Liver (tissue), 9 donors: ENCODE results near the gene ETV6. TPM values are rescaled to one million over a fixed set of nuclear protein-coding genes. Genes with fewer than 3 reads are reported as not detected.
A peak's percentile ranks its signal among the peaks of the same experiment; 100 is the strongest.

Experiments
- DNase-seq: peaks from one replicate; pipeline ENCODE4 v3.0.0-alpha.2; 2017; ENCODE audit warnings: low spot score
- H3K27ac ChIP-seq, 2 donors: one replicate each; pipeline ENCODE4 v1.7.0; 2013; ENCODE audit warnings: inconsistent platforms in 2 of 2, low read length in 2 of 2, control low read depth in 1 of 2, low read depth in 1 of 2, mild to moderate bottlenecking in 1 of 2
- H3K27me3 ChIP-seq, 4 donors: one replicate each; pipeline versions ENCODE4 v1.6.1 to v1.7.0; 2013; ENCODE audit warnings: low read length in 3 of 4, inconsistent platforms in 1 of 4, mild to moderate bottlenecking in 1 of 4, moderate library complexity in 1 of 4; ENCODE audit not compliant: control insufficient read depth in 4 of 4, insufficient read depth in 4 of 4
- H3K36me3 ChIP-seq, 4 donors: one replicate each; pipeline versions ENCODE4 v1.6.1 to v1.7.0; 2013; ENCODE audit warnings: low read length in 3 of 4, mild to moderate bottlenecking in 3 of 4, low read depth in 1 of 4, moderate library complexity in 1 of 4; ENCODE audit not compliant: control insufficient read depth in 4 of 4, insufficient read depth in 3 of 4
- H3K4me1 ChIP-seq, 4 donors: one replicate each; pipeline versions ENCODE4 v1.6.1 to v1.7.0; 2013; ENCODE audit warnings: low read length in 3 of 4, mild to moderate bottlenecking in 3 of 4, moderate library complexity in 1 of 4; ENCODE audit not compliant: control insufficient read depth in 4 of 4, insufficient read depth in 4 of 4
- H3K4me3 ChIP-seq, 3 donors: one replicate each; pipeline versions ENCODE4 v1.6.1 to v1.7.0; 2013; ENCODE audit warnings: low read length in 3 of 3, control low read depth in 1 of 3, low read depth in 1 of 3, mild to moderate bottlenecking in 1 of 3
- H3K9ac ChIP-seq, 2 donors: one replicate each; pipeline ENCODE4 v1.7.0; 2013; ENCODE audit warnings: low read length in 2 of 2, mild to moderate bottlenecking in 2 of 2, moderate library complexity in 2 of 2, control low read depth in 1 of 2, low read depth in 1 of 2
- H3K9me3 ChIP-seq, 4 donors: one replicate each; pipeline versions ENCODE4 v1.6.1 to v1.7.0; 2013; ENCODE audit warnings: low read length in 3 of 4; ENCODE audit not compliant: control insufficient read depth in 4 of 4
- ATF3 ChIP-seq: IDR thresholded peaks from 2 replicates; pipeline ENCODE4 v1.6.1; 2016; ENCODE audit warnings: antibody characterized with exemption
- EGR1 ChIP-seq, 2 donors: IDR thresholded peaks; 2 replicates each; pipeline ENCODE4 v1.6.1; 2016 to 2018; ENCODE audit warnings: antibody characterized with exemption in 2 of 2, low read depth in 2 of 2
- FOXA1 ChIP-seq: IDR thresholded peaks from 2 replicates; pipeline ENCODE4 v1.6.1; 2016; ENCODE audit warnings: antibody characterized with exemption
- FOXA2 ChIP-seq: IDR thresholded peaks from 2 replicates; pipeline ENCODE4 v1.6.1; 2016; ENCODE audit warnings: antibody characterized with exemption
- GABPA ChIP-seq, 2 donors: IDR thresholded peaks in 1 of 2; conservative IDR thresholded peaks in 1 of 2; 2 replicates each; pipeline ENCODE4 v1.6.1; 2016; ENCODE audit warnings: antibody characterized with exemption in 2 of 2, mild to moderate bottlenecking in 1 of 2, moderate library complexity in 1 of 2
- HNF4G ChIP-seq: IDR thresholded peaks from 2 replicates; pipeline ENCODE4 v1.6.1; 2016; ENCODE audit warnings: antibody characterized with exemption
- JUND ChIP-seq, 2 donors: IDR thresholded peaks; 2 replicates each; pipeline ENCODE4 v1.6.1; 2016; ENCODE audit warnings: antibody characterized with exemption in 2 of 2
- MAX ChIP-seq: IDR thresholded peaks from 2 replicates; pipeline ENCODE4 v1.6.1; 2016; ENCODE audit warnings: antibody characterized with exemption
- NR2F2 ChIP-seq: IDR thresholded peaks from 2 replicates; pipeline ENCODE4 v1.6.1; 2016; ENCODE audit warnings: antibody characterized with exemption
- RAD21 ChIP-seq, 2 donors: IDR thresholded peaks; 2 replicates each; pipeline ENCODE4 v1.6.1; 2016; ENCODE audit warnings: antibody characterized with exemption in 2 of 2, mild to moderate bottlenecking in 2 of 2
- RXRA ChIP-seq, 2 donors: IDR thresholded peaks; 2 replicates each; pipeline ENCODE4 v1.6.1; 2017 to 2018; ENCODE audit warnings: antibody characterized with exemption in 2 of 2, mild to moderate bottlenecking in 1 of 2
- SP1 ChIP-seq: IDR thresholded peaks from 2 replicates; pipeline ENCODE4 v1.6.1; 2018; ENCODE audit warnings: antibody characterized with exemption, mild to moderate bottlenecking
- TAF1 ChIP-seq: conservative IDR thresholded peaks from 2 replicates; pipeline ENCODE4 v1.6.1; 2016; ENCODE audit warnings: antibody characterized with exemption, mild to moderate bottlenecking
- YY1 ChIP-seq: IDR thresholded peaks from 2 replicates; pipeline ENCODE4 v1.6.1; 2016; ENCODE audit warnings: antibody characterized with exemption, mild to moderate bottlenecking
- ZBTB33 ChIP-seq: IDR thresholded peaks from 2 replicates; pipeline ENCODE4 v1.6.1; 2016; ENCODE audit warnings: antibody characterized with exemption
- WGBS: extraction: QIAGEN DNeasy Blood & Tissue Kit; methylation state at CpG from one replicate; pipeline ENCODE4 v1.1.7; 2013; 5-methylcytosine and 5-hydroxymethylcytosine counted together
- polyA plus RNA-seq, 2 donors: library from polyadenylated mRNA; stranded (reverse) in 1 of 2; unstranded in 1 of 2; fragments of 200-250 nt in 1 of 2; fragments of >200 nt in 1 of 2; fragmentation: Nextera tagmentation in 1 of 2; extraction: Ambion mirVana in 1 of 2; gene quantifications; one replicate each; pipeline versions ENCODE4 v1.2.1 to v1.2.3, GENCODE V29; 2013 to 2015
- total RNA-seq, 2 donors: library from RNA; depleted of rRNA; stranded (reverse); fragments of >200 nt; gene quantifications; one replicate each; pipeline ENCODE4 v1.2.3, GENCODE V29; 2014
- donor health status: healthy.
- donor health status: healthy.
- donor health status: healthy.
- donor health status: healthy.
- donor health status: healthy.

ETV6 gene
- total and polyA plus RNA-seq, 4 donors, result 2.0 to 6.2 (median 3.5) TPM

DNA sequence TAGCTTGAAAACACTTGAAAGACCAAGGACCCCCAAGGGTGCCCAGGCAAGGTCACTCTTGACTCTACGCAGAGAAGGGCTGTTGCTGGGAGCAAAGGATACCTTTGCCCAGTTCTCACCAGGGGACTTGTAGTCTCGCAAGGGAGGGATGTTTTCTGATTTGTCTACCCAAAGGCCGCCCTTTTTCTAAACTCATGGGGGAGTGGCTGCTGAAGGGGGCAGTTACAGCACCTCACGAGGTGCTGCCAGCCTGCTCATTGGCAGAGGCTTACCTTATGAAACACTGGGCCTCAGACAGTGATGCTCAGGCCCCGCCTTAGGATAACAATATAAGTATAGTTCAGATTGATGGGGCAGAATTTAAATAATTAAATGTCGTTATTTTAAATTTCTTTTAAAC lies 107.0 kb downstream of the ETV6 start:
- no peak overlapping the region for H3K27ac ChIP-seq
- no peaks in the 10 kb centered on the region for H3K27me3 ChIP-seq
- H3K4me1 ChIP-seq, result no peaks in the 10 kb centered on the region
- 91% methylated on average over 6 of the region's 6 CpGs for WGBS
- no peak for TF ChIP-seq NR2F2
- DNase-seq, result no peak
- peaks cover 6 to 21% (median 11%) of the 10 kb centered on the region in 4 donors for H3K36me3 ChIP-seq
- H3K4me3 ChIP-seq, result no peak overlapping the region
- H3K9ac ChIP-seq, result no peak overlapping the region
- no peaks in the 10 kb centered on the region for H3K9me3 ChIP-seq

DNA sequence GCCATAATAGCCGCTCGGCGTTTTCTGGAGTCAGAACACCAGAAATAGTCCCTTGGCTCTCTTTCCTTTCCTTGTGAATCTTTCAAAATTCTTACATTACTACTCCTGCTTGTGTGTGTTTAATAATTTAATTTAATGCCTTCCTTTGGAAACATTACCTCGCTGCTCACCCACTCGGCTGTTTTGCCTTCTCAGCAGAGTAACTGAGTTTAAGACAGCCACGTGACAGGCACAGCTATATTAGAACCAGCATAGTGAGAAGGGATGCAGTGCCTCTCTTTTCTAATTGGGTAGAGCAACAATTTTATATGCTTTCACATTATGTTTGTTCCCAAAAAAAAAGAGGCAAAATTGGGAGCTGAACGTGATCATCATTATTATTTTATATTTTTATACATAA lies 107.6 kb downstream of the ETV6 start:
- no peak for DNase-seq
- H3K4me1 ChIP-seq, result no peaks in the 10 kb centered on the region
- no peaks in the 10 kb centered on the region for H3K27me3 ChIP-seq

GRCh38 chr12:11757531-11757930 lies 108.1 kb downstream of the ETV6 start:
- Histone ChIP-seq H3K9me3 (no peaks in the 10 kb centered on the region), H3K4me1 (no peaks in the 10 kb centered on the region), H3K27me3 (no peaks in the 10 kb centered on the region), H3K9ac (no peak overlapping the region), H3K4me3 (no peak overlapping the region), H3K27ac (peak overlapping the region; percentile 50 to 54), H3K36me3 (peaks cover 6 to 21% (median 11%) of the 10 kb centered on the region in 4 donors)
- TF ChIP-seq MAX (no peak), SP1 (no peak), NR2F2 (no peak), HNF4G (no peak), RXRA (IDR thresholded peaks at IDR 0.05) (no peak), ATF3 (no peak), GABPA (IDR thresholded peaks at IDR 0.05 in 1 of 2, conservative IDR thresholded peaks at IDR 0.05 in 1 of 2) (no peak), TAF1 (no peak), FOXA2 (no peak), YY1 (no peak), EGR1 (IDR thresholded peaks at IDR 0.05; ENCODE audit: low read depth in 2 of 2) (no peak), ZBTB33 (no peak), RAD21 (IDR thresholded peaks at IDR 0.05) (no peak), JUND (IDR thresholded peaks at IDR 0.05) (no peak), FOXA1 (no peak)
- 98% methylated on average over 6 of the region's 6 CpGs for WGBS
- DNase-seq, result no peak

More for the DNA sequence above, 107.6 kb downstream of the ETV6 start:
- H3K36me3 ChIP-seq, result peaks cover 6 to 21% (median 11%) of the 10 kb centered on the region in 4 donors
- H3K9me3 ChIP-seq, result no peaks in the 10 kb centered on the region
- H3K4me3 ChIP-seq, result no peak overlapping the region
- WGBS, result 86% methylated on average over 7 of the region's 7 CpGs
- H3K9ac ChIP-seq, result no peak overlapping the region
- no peak overlapping the region for H3K27ac ChIP-seq
- TF ChIP-seq GABPA (IDR thresholded peaks at IDR 0.05 in 1 of 2, conservative IDR thresholded peaks at IDR 0.05 in 1 of 2), result no peak
- TF ChIP-seq FOXA2, result no peak
